Keratinocyte (primary cell): ENCODE measurements around the gene DCPS. TPM values are rescaled to one million over a fixed set of nuclear protein-coding genes. Genes with fewer than 3 reads are reported as not detected.

Experiments used
- DNase-seq: peaks from one replicate; pipeline ENCODE4 v3.0.0-alpha.2; 2011; ENCODE audit warnings: low read depth, missing footprints, low spot score
- FAIRE-seq: peaks from 2 replicates; lab custom pipeline; 2011; peaks lifted over from hg19 to GRCh38; lab: Jason Lieb, UNC
- H2AFZ ChIP-seq: 2 replicates; pipeline ENCODE4 v1.6.0; 2012; ENCODE audit warnings: low read length, control low read depth, inconsistent platforms; ENCODE audit not compliant: control insufficient read depth
- H3K27ac ChIP-seq: 2 replicates; pipeline ENCODE4 v1.5.1; 2011; ENCODE audit warnings: low read length; ENCODE audit not compliant: control insufficient read depth, insufficient read depth
- H3K27me3 ChIP-seq: 3 replicates; pipeline ENCODE4 v1.6.0; 2011; ENCODE audit warnings: low read length; ENCODE audit not compliant: control insufficient read depth, insufficient read depth; ENCODE audit errors: extremely low read depth
- H3K36me3 ChIP-seq, 2 experiments: 2 replicates in 1 of 2; 3 replicates in 1 of 2; pipeline ENCODE4 v1.5.1; 2011; ENCODE audit warnings: low read length in 2 of 2, mild to moderate bottlenecking in 1 of 2; ENCODE audit not compliant: control insufficient read depth in 2 of 2, insufficient read depth in 2 of 2; ENCODE audit errors: extremely low read depth in 1 of 2
- H3K4me1 ChIP-seq: 3 replicates; pipeline ENCODE4 v1.5.1; 2011; ENCODE audit warnings: low read length; ENCODE audit not compliant: control insufficient read depth, insufficient read depth; ENCODE audit errors: extremely low read depth
- H3K4me2 ChIP-seq: 3 replicates; pipeline ENCODE4 v1.6.0; 2011; ENCODE audit warnings: low read depth, low read length; ENCODE audit not compliant: control insufficient read depth, insufficient read depth; ENCODE audit errors: extremely low read depth
- H3K4me3 ChIP-seq, 3 experiments: fragments of 200-600 bp in 1 of 3; sonication (generic) in 1 of 3; 2 replicates in 2 of 3; 3 replicates in 1 of 3; pipeline ENCODE4 v1.5.1; 2011 to 2016; ENCODE audit warnings: low read length in 3 of 3, mild to moderate bottlenecking in 3 of 3, control low read depth in 2 of 3, inconsistent platforms in 1 of 3, low read depth in 1 of 3, mixed read lengths in 1 of 3, mixed run types in 1 of 3, moderate library complexity in 1 of 3; ENCODE audit not compliant: control insufficient read depth in 2 of 3, insufficient read depth in 2 of 3; ENCODE audit errors: extremely low read depth in 1 of 3
- H3K79me2 ChIP-seq: 2 replicates; pipeline ENCODE4 v1.6.0; 2012; ENCODE audit warnings: low read length; ENCODE audit not compliant: control insufficient read depth, insufficient read depth
- H3K9ac ChIP-seq: 3 replicates; pipeline ENCODE4 v1.6.0; 2011; ENCODE audit warnings: low read length; ENCODE audit not compliant: control insufficient read depth, insufficient read depth; ENCODE audit errors: extremely low read depth
- H3K9me1 ChIP-seq: 3 replicates; pipeline ENCODE4 v1.6.0; 2011; ENCODE audit warnings: low read length; ENCODE audit not compliant: control insufficient read depth, insufficient read depth; ENCODE audit errors: extremely low read depth
- H3K9me3 ChIP-seq: 2 replicates; pipeline ENCODE4 v1.5.1; 2012; ENCODE audit warnings: low read depth, low read length; ENCODE audit not compliant: control insufficient read depth
- H4K20me1 ChIP-seq: 3 replicates; pipeline ENCODE4 v1.6.0; 2011; ENCODE audit warnings: low read length; ENCODE audit not compliant: control insufficient read depth, insufficient read depth; ENCODE audit errors: extremely low read depth
- EZH2 ChIP-seq: IDR thresholded peaks from one replicate; pipeline ENCODE4 v1.6.1; 2012; ENCODE audit warnings: inconsistent platforms, mild to moderate bottlenecking, low read length, moderate library complexity
- dilution Hi-C: fragments of 300-500 bp; cut with MboI; formaldehyde crosslinking; loops from one replicate; pipeline ENCODE4 v1.7.0; 2020; ENCODE audit warnings: low sequenced_read_pairs; ENCODE audit not compliant: extremely low pct_ligation_motif_present
- polyA plus RNA-seq, 5 experiments: library from polyadenylated mRNA; depleted of rRNA in 3 of 5; stranded (reverse) in 3 of 5; stranded (forward) in 1 of 5; unstranded in 1 of 5; fragments of >200 nt; gene quantifications; 1 replicate in 1 of 5; 2 replicates in 3 of 5; 3 replicates in 1 of 5; pipeline versions ENCODE4 v1.2.1 to v1.2.3, GENCODE V29; 2011 to 2012; ENCODE audit warnings: missing spikeins in 2 of 5, low read depth in 1 of 5, low replicate concordance in 1 of 5
- TF ChIP-seq, protein P1 (sequence below), 3 experiments: IDR thresholded peaks in 1 of 3; conservative IDR thresholded peaks in 1 of 3; optimal IDR thresholded peaks in 1 of 3; 2 replicates in 2 of 3; 3 replicates in 1 of 3; pipeline versions ENCODE3 to v1.5.1; 2011; ENCODE audit warnings: low read length in 3 of 3, mild to moderate bottlenecking in 3 of 3, moderate library complexity in 2 of 3, control low read depth in 1 of 3, inconsistent platforms in 1 of 3; ENCODE audit not compliant: insufficient read depth in 2 of 3; ENCODE audit errors: extremely low read depth in 1 of 3

The DCPS gene
- polyA plus RNA-seq, 1 donor (not counting 4 experiments of a cell fraction or from before 2014, with no cell fraction given): 31.3 TPM

DNA sequence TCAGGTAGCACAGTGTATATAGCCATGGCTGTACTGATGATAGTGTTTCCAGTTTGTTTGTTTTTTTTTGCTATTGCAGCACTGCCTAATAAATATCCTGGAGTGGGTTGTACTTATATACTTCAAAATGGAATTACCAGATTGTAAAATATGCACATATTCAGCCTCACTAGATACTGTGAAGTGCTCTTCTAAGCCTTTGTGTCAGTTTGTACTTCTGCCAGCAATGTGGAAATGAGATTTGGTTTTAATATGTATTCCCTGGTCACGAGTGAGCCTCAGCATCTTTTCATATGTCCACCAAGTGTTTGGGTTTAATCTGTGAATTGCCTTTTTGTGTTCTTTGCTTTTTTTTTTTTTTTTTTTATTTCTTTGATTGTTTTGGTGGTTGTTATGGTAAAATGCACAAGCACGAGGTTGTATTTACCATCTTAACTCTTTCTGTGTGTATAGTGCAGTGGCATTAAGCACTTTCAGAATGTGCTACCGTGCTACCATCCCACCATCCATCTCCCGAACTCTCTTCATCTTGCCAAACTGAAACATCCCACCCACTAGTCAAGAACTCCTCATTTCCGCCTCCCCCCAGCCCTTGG lies 86.5 kb downstream of the DCPS start:
- Histone ChIP-seq H2AFZ (no peak overlapping the region), H3K9me3 (no peaks in the 10 kb centered on the region), H3K9ac (no peak overlapping the region), H3K4me3 (no peak overlapping the region), H3K27me3 (no peaks in the 10 kb centered on the region), H3K27ac (no peak overlapping the region), H3K4me1 (peaks cover 47% of the 10 kb centered on the region), H3K36me3 (no peaks in the 10 kb centered on the region), H3K4me2 (no peak overlapping the region), H4K20me1 (no peaks in the 10 kb centered on the region), H3K79me2 (peaks cover 33% of the 10 kb centered on the region), H3K9me1 (peaks cover 2% of the 10 kb centered on the region)
- TF ChIP-seq, protein P1, sequence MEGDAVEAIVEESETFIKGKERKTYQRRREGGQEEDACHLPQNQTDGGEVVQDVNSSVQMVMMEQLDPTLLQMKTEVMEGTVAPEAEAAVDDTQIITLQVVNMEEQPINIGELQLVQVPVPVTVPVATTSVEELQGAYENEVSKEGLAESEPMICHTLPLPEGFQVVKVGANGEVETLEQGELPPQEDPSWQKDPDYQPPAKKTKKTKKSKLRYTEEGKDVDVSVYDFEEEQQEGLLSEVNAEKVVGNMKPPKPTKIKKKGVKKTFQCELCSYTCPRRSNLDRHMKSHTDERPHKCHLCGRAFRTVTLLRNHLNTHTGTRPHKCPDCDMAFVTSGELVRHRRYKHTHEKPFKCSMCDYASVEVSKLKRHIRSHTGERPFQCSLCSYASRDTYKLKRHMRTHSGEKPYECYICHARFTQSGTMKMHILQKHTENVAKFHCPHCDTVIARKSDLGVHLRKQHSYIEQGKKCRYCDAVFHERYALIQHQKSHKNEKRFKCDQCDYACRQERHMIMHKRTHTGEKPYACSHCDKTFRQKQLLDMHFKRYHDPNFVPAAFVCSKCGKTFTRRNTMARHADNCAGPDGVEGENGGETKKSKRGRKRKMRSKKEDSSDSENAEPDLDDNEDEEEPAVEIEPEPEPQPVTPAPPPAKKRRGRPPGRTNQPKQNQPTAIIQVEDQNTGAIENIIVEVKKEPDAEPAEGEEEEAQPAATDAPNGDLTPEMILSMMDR (optimal IDR thresholded peaks at IDR 0.05 in 1 of 3, IDR thresholded peaks at IDR 0.05 in 1 of 3, conservative IDR thresholded peaks at IDR 0.05 in 1 of 3; ENCODE audit: extremely low read depth in 1 of 3, insufficient read depth in 2 of 3, low read length in 3 of 3): no peak
- dilution Hi-C loops: no loop called here
- DNase-seq (no peak), FAIRE-seq (no peak)

DNA sequence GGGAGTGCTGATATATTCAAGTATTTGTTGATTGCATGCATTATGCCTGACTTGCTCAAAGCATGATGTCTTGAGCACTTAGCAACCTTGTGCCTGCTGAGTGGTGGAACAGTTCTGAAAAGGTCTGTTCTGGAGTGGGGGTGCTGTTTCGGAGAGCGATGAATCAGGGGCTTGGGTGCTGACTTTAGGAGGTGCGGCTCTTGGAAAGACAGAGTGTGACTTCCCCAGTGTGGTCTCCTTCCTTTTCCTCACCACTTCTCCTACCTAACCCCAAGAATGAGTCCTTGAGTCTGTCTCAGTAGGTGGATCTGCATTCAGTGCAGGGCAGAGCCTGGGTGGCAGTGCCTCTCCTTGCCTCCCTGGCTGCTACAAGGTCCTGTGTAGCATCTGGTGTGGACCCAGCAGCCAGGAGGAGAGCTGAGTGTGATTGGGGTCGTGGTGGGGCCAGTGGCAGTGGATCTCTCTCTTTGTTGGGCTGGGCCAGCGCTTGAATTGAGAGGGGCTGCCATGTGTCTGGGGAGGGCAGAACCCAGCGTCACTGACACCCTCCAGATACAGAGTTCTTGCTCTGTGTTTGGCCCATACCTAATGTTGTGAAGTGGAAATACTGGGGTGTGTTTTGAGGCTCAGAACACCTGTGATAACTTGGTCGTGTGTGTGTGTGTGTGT lies 87.6 kb downstream of the DCPS start:
- peaks cover 27% of the 10 kb centered on the region for H3K79me2 ChIP-seq
- DNase-seq (no peak), FAIRE-seq (no peak)
- H3K9ac ChIP-seq: no peak overlapping the region
- TF ChIP-seq, protein P1 (optimal IDR thresholded peaks at IDR 0.05 in 1 of 3, IDR thresholded peaks at IDR 0.05 in 1 of 3, conservative IDR thresholded peaks at IDR 0.05 in 1 of 3; ENCODE audit: extremely low read depth in 1 of 3, insufficient read depth in 2 of 3, low read length in 3 of 3): no peak
- TF ChIP-seq EZH2: no peak
- H3K27me3 ChIP-seq: no peaks in the 10 kb centered on the region
- no peak overlapping the region for H3K27ac ChIP-seq
- no peaks in the 10 kb centered on the region for H4K20me1 ChIP-seq
- peaks cover 42% of the 10 kb centered on the region for H3K4me1 ChIP-seq
- no peak overlapping the region for H3K4me2 ChIP-seq
- no peaks in the 10 kb centered on the region for H3K36me3 ChIP-seq
- no peak overlapping the region for H3K4me3 ChIP-seq
- dilution Hi-C loops: no loop called here
- no peaks in the 10 kb centered on the region for H3K9me3 ChIP-seq
- no peaks in the 10 kb centered on the region for H3K9me1 ChIP-seq
- H2AFZ ChIP-seq: no peak overlapping the region
